H9 (cell line): ENCODE data around the gene PTPRR. TPM values are rescaled to one million over a fixed set of nuclear protein-coding genes. Genes with fewer than 3 reads are reported as not detected.

Experiments
- DNase-seq: peaks from one replicate; pipeline ENCODE4 v3.0.0-alpha.2; 2017
- H2AFZ ChIP-seq: one replicate; pipeline ENCODE4 v1.6.1; 2013; ENCODE audit warnings: mild to moderate bottlenecking, low read length, control low read depth, moderate library complexity
- H2AK5ac ChIP-seq: 2 replicates; pipeline ENCODE4 v1.6.1; 2013; ENCODE audit warnings: low read length, control low read depth, mixed read lengths; ENCODE audit not compliant: insufficient read length
- H2BK120ac ChIP-seq: one replicate; pipeline ENCODE4 v1.6.1; 2013; ENCODE audit warnings: low read depth, mild to moderate bottlenecking, low read length, control low read depth, inconsistent platforms; ENCODE audit not compliant: poor library complexity, severe bottlenecking
- H2BK12ac ChIP-seq: 2 replicates; pipeline ENCODE4 v1.6.1; 2013; ENCODE audit warnings: low read length, control low read depth, mixed read lengths, low read depth; ENCODE audit not compliant: insufficient read length
- H2BK15ac ChIP-seq: 2 replicates; pipeline ENCODE4 v1.6.1; 2013; ENCODE audit warnings: low read depth, low read length, control low read depth
- H2BK20ac ChIP-seq: one replicate; pipeline ENCODE4 v1.6.1; 2013; ENCODE audit warnings: low read depth, mild to moderate bottlenecking, low read length, control low read depth, inconsistent platforms; ENCODE audit not compliant: poor library complexity, severe bottlenecking
- H2BK5ac ChIP-seq: 2 replicates; pipeline ENCODE4 v1.6.1; 2013; ENCODE audit warnings: low read length, control low read depth, mixed read lengths; ENCODE audit not compliant: insufficient read length
- H3K14ac ChIP-seq: 2 replicates; pipeline ENCODE4 v1.6.1; 2013; ENCODE audit warnings: low read length, control low read depth; ENCODE audit not compliant: insufficient read depth
- H3K18ac ChIP-seq: 2 replicates; pipeline ENCODE4 v1.6.1; 2013; ENCODE audit warnings: low read depth, mild to moderate bottlenecking, mixed read lengths, low read length, control low read depth; ENCODE audit not compliant: insufficient read length
- H3K23ac ChIP-seq: 2 replicates; pipeline ENCODE4 v1.6.1; 2013; ENCODE audit warnings: low read length, control low read depth, mixed read lengths, low read depth; ENCODE audit not compliant: insufficient read length
- H3K23me2 ChIP-seq: 2 replicates; pipeline ENCODE4 v1.6.1; 2013; ENCODE audit warnings: low read depth, mild to moderate bottlenecking, mixed read lengths, low read length, control low read depth; ENCODE audit not compliant: insufficient read length, poor library complexity, severe bottlenecking
- H3K27ac ChIP-seq: 2 replicates; pipeline ENCODE4 v1.5.1; 2013; ENCODE audit warnings: low read length, control low read depth, mixed read lengths, low read depth; ENCODE audit not compliant: insufficient read length
- H3K27me3 ChIP-seq: 2 replicates; pipeline ENCODE4 v1.6.1; 2013; ENCODE audit warnings: low read length, control low read depth, inconsistent platforms; ENCODE audit not compliant: insufficient read depth
- H3K4ac ChIP-seq: 2 replicates; pipeline ENCODE4 v1.6.1; 2013; ENCODE audit warnings: low read depth, mild to moderate bottlenecking, control low read depth, inconsistent platforms, low read length, moderate library complexity
- H3K4me1 ChIP-seq: 2 replicates; pipeline ENCODE4 v1.6.1; 2013; ENCODE audit warnings: low read length, control low read depth, inconsistent platforms; ENCODE audit not compliant: insufficient read depth
- H3K4me2 ChIP-seq: 2 replicates; pipeline ENCODE4 v1.6.1; 2013; ENCODE audit warnings: low read length, control low read depth, mixed read lengths; ENCODE audit not compliant: insufficient read length, insufficient read depth
- H3K56ac ChIP-seq: 2 replicates; pipeline ENCODE4 v1.6.1; 2013; ENCODE audit warnings: low read depth, mild to moderate bottlenecking, mixed read lengths, low read length, control low read depth; ENCODE audit not compliant: insufficient read length
- H3K79me1 ChIP-seq: 2 replicates; pipeline ENCODE4 v1.6.1; 2013; ENCODE audit warnings: low read depth, mild to moderate bottlenecking, moderate library complexity, low read length, control low read depth, inconsistent platforms; ENCODE audit not compliant: insufficient read depth, poor library complexity, severe bottlenecking
- H3K79me2 ChIP-seq: 2 replicates; pipeline ENCODE4 v1.6.1; 2013; ENCODE audit warnings: low read length, control low read depth, inconsistent platforms; ENCODE audit not compliant: insufficient read depth
- H3K9ac ChIP-seq: 2 replicates; pipeline ENCODE4 v1.6.1; 2013; ENCODE audit warnings: low read length, control low read depth, mixed read lengths; ENCODE audit not compliant: insufficient read length; ENCODE audit errors: extremely low read depth
- H3K9me3 ChIP-seq: one replicate; pipeline ENCODE4 v1.6.1; 2013; ENCODE audit warnings: low read depth, low read length, inconsistent platforms; ENCODE audit not compliant: control insufficient read depth
- H3T11ph ChIP-seq: one replicate; pipeline ENCODE4 v1.6.1; 2013; ENCODE audit warnings: mild to moderate bottlenecking, low read length, control low read depth, inconsistent platforms
- H4K20me1 ChIP-seq: one replicate; pipeline ENCODE4 v1.6.1; 2013; ENCODE audit not compliant: control insufficient read depth, insufficient read length, insufficient read depth
- H4K5ac ChIP-seq: 2 replicates; pipeline ENCODE4 v1.6.1; 2013; ENCODE audit warnings: low read depth, mild to moderate bottlenecking, mixed read lengths, low read length, control low read depth; ENCODE audit not compliant: insufficient read length
- H4K8ac ChIP-seq: replicated peaks from 2 replicates; pipeline ENCODE4 v1.6.1; 2013; ENCODE audit warnings: low read length, control low read depth, mixed read lengths, low read depth; ENCODE audit not compliant: insufficient read length
- H4K91ac ChIP-seq: 2 replicates; pipeline ENCODE4 v1.6.1; 2013; ENCODE audit warnings: low read depth, mild to moderate bottlenecking, moderate library complexity, mixed read lengths, low read length, control low read depth; ENCODE audit not compliant: insufficient read length
- H3K27ac Mint-ChIP-seq, 3 experiments: 2 replicates in 2 of 3; 3 replicates in 1 of 3; pipeline ENCODE4 v1.8.0; 2020 to 2021; ENCODE audit warnings: mixed read lengths in 3 of 3, mild to moderate bottlenecking in 1 of 3, moderate library complexity in 1 of 3
- H3K27me3 Mint-ChIP-seq: 2 replicates; pipeline ENCODE4 v1.8.0; 2021; ENCODE audit warnings: low read depth, mild to moderate bottlenecking, moderate library complexity, mixed read lengths
- H3K36me3 Mint-ChIP-seq, 3 experiments: 2 replicates in 2 of 3; 3 replicates in 1 of 3; pipeline ENCODE4 v1.8.0; 2020 to 2021; ENCODE audit warnings: low read depth in 3 of 3, mixed read lengths in 3 of 3; ENCODE audit not compliant: insufficient read depth in 1 of 3
- H3K4me1 Mint-ChIP-seq, 2 experiments: 2 replicates each; pipeline ENCODE4 v1.8.0; 2020; ENCODE audit warnings: mixed read lengths in 2 of 2
- H3K4me3 Mint-ChIP-seq, 2 experiments: 2 replicates in 1 of 2; 3 replicates in 1 of 2; pipeline ENCODE4 v1.8.0; 2020 to 2021; ENCODE audit warnings: mild to moderate bottlenecking in 2 of 2, mixed read lengths in 2 of 2, moderate library complexity in 1 of 2
- H3K9me3 Mint-ChIP-seq, 2 experiments: 2 replicates in 1 of 2; 3 replicates in 1 of 2; pipeline ENCODE4 v1.8.0; 2020; ENCODE audit warnings: mild to moderate bottlenecking in 2 of 2, mixed read lengths in 2 of 2, moderate library complexity in 1 of 2
- CTCF ChIP-seq: fragments of 200-600 bp; sonication (generic); conservative IDR thresholded peaks from 3 replicates; pipeline ENCODE4 v1.8.0; 2021; ENCODE audit warnings: antibody characterized with exemption, mild to moderate bottlenecking
- total RNA-seq: library from RNA; stranded (reverse); gene quantifications from 2 replicates; pipeline ENCODE4 v1.2.1, GENCODE V29; 2021

Gene PTPRR
- total RNA-seq, 1 experiment from 2014 or later: 0.22 TPM

GRCh38 chr12:70948976-70949336 lies 28.4 kb upstream of the PTPRR start:
- no peak overlapping the region for H2BK120ac ChIP-seq
- H3T11ph ChIP-seq: no peak overlapping the region
- H3K4me2 ChIP-seq: no peak overlapping the region
- no peak for DNase-seq
- H3K14ac ChIP-seq: no peak overlapping the region
- no peak overlapping the region for H3K4ac ChIP-seq
- no peak overlapping the region for H3K9ac ChIP-seq
- H3K23me2 ChIP-seq: no peaks in the 10 kb centered on the region
- H3K4me1 ChIP-seq: no peaks in the 10 kb centered on the region
- H2BK5ac ChIP-seq: no peak overlapping the region
- no peak overlapping the region for H3K27ac ChIP-seq
- no peaks in the 10 kb centered on the region for H3K27me3 ChIP-seq
- TF ChIP-seq CTCF: no peak
- H4K8ac ChIP-seq: no peak overlapping the region
- no peak overlapping the region for H2AK5ac ChIP-seq
- H3K79me2 ChIP-seq: no peaks in the 10 kb centered on the region
- H3K9me3 ChIP-seq: no peaks in the 10 kb centered on the region
- no peaks in the 10 kb centered on the region for H4K20me1 ChIP-seq
- Mint-ChIP-seq H3K27me3 (no peaks in the 10 kb centered on the region), H3K27ac (peak overlapping the region in 1 of 3 experiments; percentile 41; a peak in 1 of 7 replicates), H3K9me3 (0 out of 5 replicates have a peak, but pooled peaks cover 3% of the 10 kb centered on the region in 2 experiments), H3K36me3 (no peaks in the 10 kb centered on the region), H3K4me1 (no peaks in the 10 kb centered on the region), H3K4me3 (no peak overlapping the region)
- H4K5ac ChIP-seq: no peak overlapping the region
- H2BK20ac ChIP-seq: no peak overlapping the region
- no peak overlapping the region for H3K23ac ChIP-seq
- no peak overlapping the region for H3K56ac ChIP-seq
- H4K91ac ChIP-seq: no peak overlapping the region
- no peak overlapping the region for H2BK12ac ChIP-seq
- no peaks in the 10 kb centered on the region for H3K79me1 ChIP-seq
- no peak overlapping the region for H2BK15ac ChIP-seq
- no peak overlapping the region for H2AFZ ChIP-seq
- no peak overlapping the region for H3K18ac ChIP-seq
